Islet of Langerhans (tissue), 1 donor: ENCODE results near the gene STRAP.
A peak's percentile ranks its signal among the peaks of the same experiment; 100 is the strongest.
"Not testable (repeated sequence)": the region's sequence is repeated elsewhere in the genome, so short reads cannot be mapped to it uniquely, and the experiment has no call there.

Source experiments
- FAIRE-seq: peaks from one replicate; lab custom pipeline; 2011; peaks lifted over from hg19 to GRCh38; lab: Jason Lieb, UNC

Gene STRAP

DNA sequence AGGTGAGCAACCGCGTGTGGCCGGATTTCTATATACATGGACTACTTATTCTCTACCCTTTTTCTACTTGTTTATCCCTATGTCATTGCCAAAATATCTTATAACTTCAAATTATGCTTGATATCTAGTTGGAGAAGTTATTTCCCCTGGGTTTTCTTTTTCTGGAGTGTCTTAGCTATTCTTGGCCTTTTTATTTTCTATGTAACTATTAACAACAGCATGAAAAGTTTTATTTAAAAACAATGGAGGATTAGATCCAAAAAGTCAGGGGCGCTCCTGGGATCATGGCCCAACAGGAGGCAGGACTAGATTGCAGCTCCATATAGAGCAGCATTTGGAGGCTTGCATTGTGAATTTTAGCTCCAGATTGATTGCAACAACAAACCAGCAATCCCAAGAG lies 8.6 kb upstream of the STRAP start:
- FAIRE-seq: no peak

DNA sequence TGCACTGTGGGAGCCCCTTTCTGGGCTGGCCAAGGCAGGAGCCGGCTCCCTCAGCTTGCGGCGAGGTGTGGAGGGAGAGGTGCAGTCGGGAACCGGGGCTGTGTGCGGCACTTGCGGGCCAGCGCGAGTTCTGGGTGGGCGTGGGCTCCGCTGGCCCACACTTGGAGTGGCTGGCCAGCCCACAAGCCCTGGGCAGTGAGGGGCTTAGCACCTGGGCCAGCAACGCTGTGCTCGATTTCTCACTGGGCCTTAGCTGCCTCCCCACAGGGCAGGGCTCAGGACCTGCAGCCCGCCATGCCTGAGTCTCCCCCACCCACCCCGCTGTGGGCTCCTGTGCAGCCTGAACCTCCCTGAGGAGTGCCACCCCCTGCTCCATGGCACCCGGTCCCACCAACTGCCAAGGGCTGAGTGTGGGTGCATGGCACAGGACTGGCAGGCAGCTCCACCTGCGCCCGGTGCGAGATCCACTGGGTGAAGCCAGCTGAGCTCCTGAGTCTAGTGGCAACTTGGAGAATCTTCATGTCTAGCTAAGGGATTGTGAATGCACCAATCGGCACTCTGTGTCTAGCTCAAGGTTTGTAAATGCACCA lies 7.5 kb upstream of the STRAP start:
- FAIRE-seq: not testable (repeated sequence)

DNA sequence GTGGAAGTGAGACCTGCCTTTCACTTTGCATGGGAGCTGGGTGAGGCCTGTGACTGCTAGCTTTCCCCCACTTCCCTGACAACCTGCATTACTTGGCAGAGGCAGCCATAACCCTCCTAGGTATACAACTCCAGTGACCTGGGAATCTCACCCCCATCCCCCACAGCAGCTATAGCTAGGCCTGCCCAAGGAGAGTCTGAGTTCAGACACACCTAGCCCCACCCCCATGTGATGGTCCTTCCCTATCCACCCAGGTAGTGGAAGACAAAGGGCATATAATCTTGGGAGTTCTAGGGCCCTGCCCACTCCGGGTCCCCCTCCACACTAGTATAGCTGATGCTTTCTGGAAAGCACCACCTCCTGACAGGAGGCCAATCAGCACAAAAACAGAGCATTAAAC lies 6.3 kb upstream of the STRAP start:
- FAIRE-seq: no peak

DNA sequence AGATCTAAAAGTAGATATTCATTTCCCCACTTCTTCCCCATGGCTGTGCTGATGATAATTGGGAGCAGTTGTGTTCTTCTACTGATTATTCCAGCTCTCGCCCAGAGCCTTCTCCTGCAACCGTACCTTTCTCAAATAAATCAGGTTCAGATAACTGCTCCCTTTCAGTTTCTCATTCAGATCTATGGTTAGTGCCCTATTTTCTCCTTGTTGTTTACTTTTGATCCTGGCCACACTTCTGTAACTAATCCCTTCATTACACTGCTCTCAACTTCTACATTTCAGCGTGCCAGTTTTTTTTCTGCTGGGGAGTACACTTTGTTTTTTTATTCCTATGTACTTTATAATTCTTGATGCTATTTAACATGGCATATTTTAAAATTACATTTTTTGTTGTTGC lies 2.8 kb upstream of the STRAP start:
- no peak for FAIRE-seq

DNA sequence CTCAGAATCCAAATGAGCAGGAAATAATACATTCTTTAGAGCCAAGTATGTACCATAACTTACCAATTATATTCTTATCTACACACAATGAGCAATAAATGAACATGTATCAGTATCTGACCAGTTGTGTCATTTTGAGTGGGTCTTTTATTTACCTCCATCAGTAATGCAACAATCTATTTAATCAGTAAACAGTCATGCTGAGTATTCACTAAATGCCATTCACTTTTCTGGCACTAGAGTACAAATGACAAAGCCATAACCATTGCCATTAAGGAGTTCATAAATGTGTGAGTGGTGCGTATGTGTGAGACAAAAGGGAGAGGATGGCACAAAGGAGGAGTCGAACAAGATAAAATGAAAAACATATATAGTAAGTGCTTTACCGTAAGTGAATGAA lies 1.5 kb upstream of the STRAP start:
- FAIRE-seq: no peak

DNA sequence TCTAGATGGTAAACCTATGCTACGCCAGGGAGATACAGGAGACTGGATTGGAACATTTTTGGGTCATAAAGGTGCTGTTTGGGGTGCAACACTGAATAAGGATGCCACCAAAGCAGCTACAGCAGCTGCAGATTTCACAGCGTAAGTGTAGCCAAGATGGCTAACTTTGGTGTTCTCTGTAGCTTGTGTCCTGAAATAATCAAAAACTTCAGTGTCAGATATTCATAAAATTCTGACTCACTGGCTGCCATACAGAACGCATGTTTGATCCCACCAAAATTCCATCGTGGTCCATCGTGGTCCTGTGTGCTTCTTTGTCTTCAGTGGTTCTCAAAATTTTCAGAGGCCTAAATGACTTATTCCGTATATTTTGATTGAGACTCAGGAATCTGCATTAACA lies 1.3 kb downstream of the STRAP start:
- no peak for FAIRE-seq

DNA sequence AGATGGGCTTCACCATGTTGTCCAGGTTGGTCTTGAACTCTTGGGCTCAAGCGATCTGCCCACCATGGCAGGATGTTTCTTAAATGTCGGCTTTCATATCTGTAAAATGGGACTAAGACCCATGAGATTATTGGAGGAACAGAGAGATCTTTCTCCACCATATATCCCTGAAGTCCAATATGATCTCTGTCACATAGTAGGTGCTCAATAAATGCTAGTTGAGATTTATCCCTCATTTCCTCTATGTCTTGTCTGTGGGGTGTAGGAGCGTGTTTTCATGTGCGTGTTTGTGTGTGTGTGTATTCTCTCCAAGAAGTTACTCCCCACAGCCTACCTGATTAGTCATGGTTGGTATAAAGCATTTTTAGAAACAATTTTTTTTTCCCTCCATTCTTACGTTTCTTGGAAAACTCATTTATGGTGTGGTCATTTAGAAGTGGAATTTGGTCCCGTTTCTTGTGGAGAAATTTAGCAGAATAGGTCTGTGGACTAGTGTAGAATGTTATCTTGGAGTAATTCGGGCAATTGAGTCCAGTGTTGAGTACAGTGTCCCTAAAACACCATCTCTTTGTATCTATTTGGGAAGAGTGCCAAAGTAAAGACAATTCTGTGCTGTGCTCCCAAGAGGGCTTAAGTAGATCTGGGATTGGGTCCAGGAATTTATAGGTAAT lies 4.3 kb downstream of the STRAP start:
- no peak for FAIRE-seq

DNA sequence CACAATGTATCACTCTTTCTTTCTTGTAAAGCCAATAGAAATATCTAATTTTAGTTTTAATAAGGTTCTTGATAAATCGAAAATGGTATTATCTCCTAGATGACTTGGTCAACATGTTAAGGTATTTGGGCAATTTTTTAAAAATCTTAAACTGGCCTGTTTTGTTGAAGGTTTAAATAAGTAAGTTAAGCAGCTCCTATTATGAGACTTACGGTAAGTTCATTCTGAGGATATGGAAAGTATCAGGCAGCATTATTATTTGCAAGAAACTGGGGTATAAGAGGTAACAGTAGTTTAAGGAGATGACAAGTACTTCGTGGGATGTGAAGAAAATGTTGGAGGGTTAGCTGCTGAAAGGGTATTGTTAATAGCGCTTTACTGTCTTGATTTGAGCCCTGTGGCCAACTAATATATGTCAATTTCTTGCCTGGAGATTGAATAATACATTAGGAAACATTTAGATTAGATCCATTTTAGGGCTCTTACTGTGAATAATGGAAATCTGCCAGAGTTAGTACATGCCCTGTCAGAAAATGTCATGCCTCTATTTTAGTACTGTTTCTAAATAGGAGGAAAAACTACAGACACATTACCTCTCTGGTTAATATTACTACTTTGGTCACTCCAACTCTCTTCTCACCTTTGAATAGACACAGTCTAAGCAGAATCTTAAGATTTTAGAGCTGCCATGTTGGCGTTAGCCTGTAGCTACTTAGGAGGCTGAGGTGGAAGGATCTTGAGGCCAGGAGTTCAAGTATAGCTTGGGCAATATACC lies 5.0 kb downstream of the STRAP start:
- FAIRE-seq: peak; percentile 82

DNA sequence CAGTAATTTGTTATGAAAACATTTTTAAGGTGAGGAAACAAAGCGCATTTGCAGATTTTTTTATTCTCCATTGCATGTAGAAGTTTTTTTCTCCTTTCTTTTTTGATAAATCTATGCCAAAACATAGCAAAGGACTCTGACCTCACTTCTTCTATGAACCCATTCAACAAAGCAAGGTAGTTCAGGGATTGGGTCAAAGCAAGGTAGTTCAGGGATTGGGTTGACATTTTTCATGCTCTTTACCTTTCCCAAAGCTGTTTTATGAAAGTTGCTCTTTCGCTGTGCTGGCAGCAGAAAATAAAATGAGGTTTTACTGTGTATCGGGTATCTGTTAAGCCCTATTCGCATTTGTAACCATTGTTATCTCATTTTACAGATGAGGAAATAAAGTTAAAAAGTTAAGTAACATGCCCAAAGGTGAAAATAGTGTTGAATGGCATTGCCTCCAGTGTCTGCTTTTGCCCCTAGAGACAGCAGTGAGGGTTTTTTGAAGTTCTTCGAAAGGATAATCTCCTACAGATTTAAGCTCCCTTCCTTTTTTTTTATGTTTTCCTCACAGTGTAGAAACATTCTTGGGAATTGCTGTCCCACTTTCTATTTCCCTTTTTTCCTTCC lies 10.6 kb downstream of the STRAP start:
- FAIRE-seq: no peak

DNA sequence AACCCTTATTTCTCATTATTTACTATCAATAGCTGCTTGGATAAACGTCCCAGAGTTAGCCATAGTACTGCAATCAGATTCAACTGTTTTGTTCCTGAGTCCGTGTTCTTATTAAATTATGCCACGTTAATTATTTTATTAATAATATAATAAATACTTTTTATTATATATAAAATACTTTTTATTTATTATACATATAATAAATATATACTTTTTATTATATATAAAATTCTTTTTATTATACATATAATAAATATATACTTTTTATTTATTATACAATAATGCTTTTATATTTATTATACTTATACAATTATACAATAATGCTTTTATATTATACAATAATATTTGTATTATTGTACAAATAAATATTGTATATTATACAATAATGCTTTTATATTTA lies 11.1 kb downstream of the STRAP start:
- no peak for FAIRE-seq

DNA sequence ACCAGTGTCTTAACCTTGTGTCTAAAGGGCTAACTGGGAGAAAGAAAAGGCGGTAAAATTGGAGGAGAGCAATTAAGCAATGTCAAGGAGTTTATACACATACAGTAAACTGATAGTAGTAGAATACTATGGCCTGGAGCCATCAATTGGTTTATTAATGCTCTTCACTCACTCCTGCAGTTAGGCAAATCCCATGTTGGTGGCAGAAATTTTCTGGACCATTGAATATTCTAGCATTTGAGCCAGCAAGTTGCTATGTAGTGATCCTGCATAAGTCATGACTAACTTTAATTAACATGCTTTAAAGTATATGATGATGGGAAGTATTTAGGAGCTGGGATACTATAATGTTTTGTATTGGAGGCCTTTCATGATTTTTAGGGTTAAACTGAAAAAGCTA lies 14.7 kb downstream of the STRAP start:
- FAIRE-seq: no peak

DNA sequence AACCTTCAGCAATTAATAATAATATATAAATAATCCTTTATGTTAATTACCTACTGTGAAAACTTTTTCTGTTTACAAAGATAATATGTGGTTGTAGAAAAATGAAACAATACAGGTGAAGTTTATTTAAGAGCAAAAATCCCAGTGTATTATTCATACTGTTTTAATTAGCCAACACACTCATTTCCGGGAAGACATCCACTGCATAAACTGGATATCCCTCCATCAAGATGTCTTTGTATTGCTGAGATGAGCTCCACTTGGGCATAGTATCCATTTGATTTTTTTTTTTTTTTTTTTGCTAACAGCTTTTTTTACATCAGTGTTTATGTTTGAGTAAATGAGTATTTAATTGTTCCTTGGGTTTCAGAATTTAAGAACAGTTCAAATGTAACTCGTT lies 15.2 kb downstream of the STRAP start:
- no peak for FAIRE-seq

DNA sequence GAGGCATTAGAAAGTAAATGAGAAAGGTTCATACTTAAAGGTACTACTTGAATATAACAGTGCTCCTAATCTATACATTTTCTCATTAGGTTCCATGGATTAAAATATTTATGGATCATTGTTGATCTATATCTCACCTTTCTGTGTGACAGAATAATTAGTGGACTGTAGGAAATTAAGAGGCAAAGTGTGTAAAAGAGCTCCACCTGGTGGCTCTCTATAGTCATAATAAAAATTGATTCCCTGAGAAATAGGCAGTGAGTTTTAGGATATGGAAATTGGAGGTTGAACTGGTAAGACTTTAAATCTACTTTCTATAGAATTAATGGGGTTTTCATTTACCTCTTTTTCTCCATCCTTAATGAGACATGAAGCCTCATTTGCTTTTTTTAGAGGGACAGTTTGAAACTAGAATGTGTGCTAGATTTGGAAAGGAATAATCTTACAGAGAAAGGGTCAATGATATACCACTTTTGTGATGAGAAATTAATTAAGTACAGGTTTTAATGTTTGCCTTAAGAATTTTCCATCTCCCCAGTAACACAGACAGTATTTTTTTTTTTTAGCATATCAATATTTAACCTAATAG lies 17.2 kb downstream of the STRAP start:
- peak; percentile 96 for FAIRE-seq

DNA sequence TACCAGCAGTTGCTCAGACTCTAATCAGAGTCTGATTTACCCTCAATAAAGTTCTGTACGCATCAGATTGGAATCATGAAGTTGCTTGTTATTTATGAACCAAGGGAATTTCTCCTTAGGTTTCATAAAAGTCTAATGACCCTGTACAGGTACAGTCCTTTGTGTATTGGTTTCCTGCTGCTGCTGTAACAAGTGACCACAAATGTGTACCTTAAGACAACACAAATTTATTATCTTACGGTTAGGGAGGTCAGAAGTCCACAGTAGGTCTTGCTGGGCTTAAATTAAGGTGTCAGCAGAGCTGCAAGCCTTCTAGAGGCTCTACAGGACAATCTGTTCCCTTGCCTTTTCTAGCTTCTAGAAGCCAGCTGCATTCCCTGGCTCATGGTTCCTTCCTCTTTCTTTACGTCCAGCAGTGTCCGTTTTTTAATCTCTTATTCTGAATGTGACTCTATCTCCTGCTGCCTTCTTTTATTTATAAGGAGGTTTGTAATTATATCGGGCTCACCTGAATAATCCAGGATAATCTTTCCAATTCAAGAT lies 22.3 kb downstream of the STRAP start:
- FAIRE-seq: no peak

DNA sequence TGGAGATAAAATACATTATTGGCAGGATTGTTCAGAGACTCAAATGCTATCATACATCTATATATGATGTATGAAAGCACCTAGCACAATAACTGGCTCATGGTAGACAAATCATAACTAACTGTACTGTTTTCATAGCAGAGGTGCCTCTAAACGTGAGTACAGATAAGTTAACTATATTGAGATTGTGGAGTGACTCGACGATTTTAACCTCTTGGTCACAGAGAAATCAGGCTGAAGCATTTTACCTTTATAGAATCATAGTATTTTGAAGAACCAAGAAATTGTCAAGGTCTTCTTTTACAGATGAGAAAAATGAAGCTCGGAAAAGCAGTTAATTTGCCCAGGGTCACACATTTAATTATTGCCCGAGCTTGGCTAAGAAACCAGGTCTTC lies 28.3 kb downstream of the STRAP start:
- peak; percentile 45 for FAIRE-seq

DNA sequence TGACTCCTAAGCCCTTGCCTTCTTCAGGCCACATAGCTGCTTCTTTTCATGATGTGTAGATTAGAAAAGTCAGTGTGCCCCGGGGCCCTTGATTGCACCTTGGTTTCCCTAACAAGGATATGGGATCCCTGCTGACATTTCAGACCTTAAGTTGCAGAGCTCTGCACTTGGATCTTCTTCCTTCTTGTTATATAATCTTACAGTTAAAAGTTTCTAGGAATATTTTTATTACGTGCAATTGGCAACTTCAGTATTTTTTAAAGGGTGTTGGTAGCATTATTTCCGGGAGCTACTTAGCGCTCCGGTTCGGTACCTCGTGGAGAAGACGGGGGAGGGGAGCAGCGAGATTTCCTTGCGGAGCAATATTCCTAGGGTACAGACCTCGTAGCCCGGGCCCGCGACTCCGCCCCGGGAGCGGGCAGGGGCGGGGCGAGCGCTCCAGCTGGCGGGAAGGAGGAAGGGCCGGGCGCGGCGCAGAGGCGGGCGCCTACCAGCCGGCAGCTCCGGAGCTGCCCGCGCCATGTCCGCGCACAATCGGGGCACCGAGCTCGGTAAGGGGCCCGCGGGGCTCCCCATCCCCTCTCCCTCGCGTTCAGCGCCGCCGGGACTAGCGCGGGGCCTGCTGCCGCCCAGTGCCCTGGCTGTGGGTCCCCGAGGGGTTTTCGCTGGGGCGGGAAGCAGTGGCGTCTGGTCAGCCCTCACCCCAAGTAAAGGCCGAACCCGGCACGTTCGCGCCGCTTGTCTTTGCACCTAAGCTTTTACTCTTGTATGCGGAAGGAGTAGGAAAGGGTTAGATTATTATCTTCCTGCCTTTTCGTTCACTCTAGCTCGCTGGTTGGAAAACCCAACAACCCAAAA lies 28.9 kb downstream of the STRAP start, which contains the start of gene DERA:
TSS of gene DERA (plus strand) at position 469 of the 858 bp plus-strand sequence. CDS start at position 521, 52 bp downstream.
- peak; percentile 53 for FAIRE-seq

DNA sequence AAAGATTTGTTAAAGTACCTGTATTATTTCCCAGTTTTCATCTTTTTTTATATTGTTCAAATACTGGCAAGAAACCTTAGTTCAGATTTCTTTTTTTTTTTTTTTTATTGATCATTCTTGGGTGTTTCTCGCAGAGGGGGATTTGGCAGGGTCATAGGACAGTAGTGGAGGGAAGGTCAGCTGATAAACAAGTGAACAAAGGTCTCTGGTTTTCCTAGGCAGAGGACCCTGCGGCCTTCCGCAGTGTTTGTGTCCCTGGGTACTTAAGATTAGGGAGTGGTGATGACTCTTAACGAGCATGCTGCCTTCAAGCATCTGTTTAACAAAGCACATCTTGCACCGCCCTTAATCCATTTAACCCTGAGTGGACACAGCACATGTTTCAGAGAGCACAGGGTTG lies 29.7 kb downstream of the STRAP start:
- FAIRE-seq: not testable (repeated sequence)

DNA sequence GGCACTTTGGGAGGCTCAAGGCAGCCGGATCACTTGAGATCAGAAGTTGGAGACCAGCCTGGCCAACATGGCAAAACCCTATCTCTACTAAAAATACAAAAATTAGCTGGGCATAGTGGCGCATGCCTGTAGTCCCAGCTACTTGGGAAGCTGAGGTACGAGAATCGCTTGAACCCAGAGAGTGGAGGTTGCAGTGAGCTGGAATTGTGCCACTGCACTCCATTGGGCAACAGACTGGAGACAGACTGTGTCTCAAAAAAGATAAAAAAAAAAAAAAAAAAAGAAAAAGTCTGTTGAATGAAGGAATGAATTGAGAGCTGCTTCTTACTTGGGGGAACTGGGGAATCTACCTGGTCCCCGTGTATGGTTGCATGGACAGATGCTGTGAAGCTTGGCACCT lies 31.9 kb downstream of the STRAP start:
- not testable (repeated sequence) for FAIRE-seq

DNA sequence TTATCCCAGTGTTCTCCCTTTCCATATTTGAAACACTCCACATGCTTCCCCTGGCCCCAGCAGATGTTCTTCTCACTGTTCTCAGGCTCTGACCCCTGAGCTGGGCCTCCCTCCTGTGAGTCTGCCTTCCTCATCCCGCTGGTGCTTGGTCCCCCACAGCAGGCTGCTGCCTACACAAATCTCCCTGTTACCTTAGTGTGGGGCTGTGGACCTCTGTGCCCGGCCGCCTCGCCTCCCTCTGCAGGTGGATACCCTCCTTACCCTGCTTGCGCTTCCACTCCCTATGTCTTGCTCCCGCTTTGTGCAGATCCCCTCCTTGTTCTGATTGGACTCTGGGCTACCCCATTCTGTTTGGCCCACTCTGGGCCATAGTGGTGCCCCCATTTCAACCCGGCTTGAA lies 35.9 kb downstream of the STRAP start:
- FAIRE-seq: no peak

DNA sequence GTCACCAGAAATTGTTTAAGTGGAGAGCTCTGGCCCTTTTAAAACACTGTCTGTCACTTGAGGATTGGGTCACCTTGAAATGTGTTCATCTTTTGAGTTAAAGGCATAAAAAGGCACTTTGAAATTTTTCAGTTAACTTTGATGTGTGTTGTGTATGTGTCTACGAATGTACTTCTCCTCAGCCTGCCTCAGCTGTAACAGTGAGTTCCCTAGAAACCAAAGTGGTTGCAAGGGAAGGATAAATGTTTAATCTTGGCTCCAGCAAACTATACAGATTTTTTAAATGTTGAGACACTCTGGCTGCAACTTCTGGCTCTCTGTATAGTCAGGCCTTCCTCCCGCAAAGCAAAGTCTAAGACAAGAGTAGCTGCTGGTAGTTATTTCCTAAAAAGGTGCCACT lies 37.2 kb downstream of the STRAP start:
- FAIRE-seq: no peak

DNA sequence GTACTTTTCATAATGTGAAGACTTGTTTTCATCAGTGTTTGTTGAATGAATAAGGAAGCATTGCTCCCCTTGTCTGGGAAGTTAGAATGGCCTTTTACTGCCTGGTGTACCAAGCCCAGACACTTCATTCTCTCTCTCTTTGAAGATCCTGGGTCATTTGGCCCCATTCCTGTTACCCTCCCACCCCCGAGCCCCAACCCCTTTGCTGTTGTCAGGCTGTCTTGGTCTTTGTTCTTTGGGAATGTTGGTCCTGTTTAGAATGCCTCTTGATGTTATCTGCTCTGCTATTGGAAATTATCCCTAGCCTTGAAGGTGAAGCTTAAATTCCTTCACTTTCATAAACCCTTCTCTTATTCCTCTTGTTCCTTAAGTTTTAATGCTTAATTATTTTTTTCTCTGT lies 42.8 kb downstream of the STRAP start:
- FAIRE-seq: no peak
